ENCODE results near the gene DYNLT1.

- TF ChIP-seq EZH2 (IDR thresholded peaks at IDR 0.05; ENCODE audit: borderline replicate concordance, control insufficient read depth, low read depth, low read length) (no peak), CTCF (IDR thresholded peaks at IDR 0.05 in 2 of 3, conservative IDR thresholded peaks at IDR 0.05 in 1 of 3; ENCODE audit: control insufficient read depth in 2 of 3, extremely low read depth in 1 of 3, insufficient read depth in 1 of 3, low read depth in 3 of 3, low read length in 3 of 3) (no peak), USF2 (IDR thresholded peaks at IDR 0.05; ENCODE audit: borderline replicate concordance, low read depth, low read length) (no peak), POLR2A (IDR thresholded peaks at IDR 0.05; ENCODE audit: low read depth, low read length) (no peak)
These were observed 18.5 kb upstream of the DYNLT1 start for GRCh38 chr6:158662954-158663624.

Measured in GM12878 (cell line).